Head of caudate nucleus (tissue), 42 donors: ENCODE measurements around the gene SLC22A17.

ENCODE experiments used
- DNase-seq, 42 donors: peaks; one replicate each; pipeline versions ENCODE4 v3.0.0 to v3.0.0-alpha.2; 2020 to 2021; ENCODE audit warnings: mixed read lengths in 7 of 42
- intact Hi-C: fragments of 100-400 bp; cut with DNase I; formaldehyde crosslinking; loops from one replicate; pipeline ENCODE4 v1.15.0; 2022

The SLC22A17 gene

GRCh38 chr14:23382731-23383440 is 30.2 kb upstream of the SLC22A17 start:
- DNase-seq: no peak
- intact Hi-C loops: no loop called here

- intact Hi-C loops: no loop called here
- DNase-seq: no peak
Measured at GRCh38 chr14:23382276-23382675, 29.6 kb upstream of the SLC22A17 start.

GRCh38 chr14:23381871-23382270 is 29.2 kb upstream of the SLC22A17 start:
- intact Hi-C loops: loop anchor here (2.0 kb wide), 1 partner anchor 53 kb away; no protein-coding TSS in a partner anchor
- no peak for DNase-seq

GRCh38 chr14:23380976-23381375 is 28.3 kb upstream of the SLC22A17 start:
- DNase-seq: no peak
- intact Hi-C loops: loop anchor here (2.0 kb wide), 1 partner anchor 52 kb away; no protein-coding TSS in a partner anchor

GRCh38 chr14:23380197-23380914 is 27.7 kb upstream of the SLC22A17 start:
- peak in 23 of 42 donors; percentile 10 to 75 (median 45) for DNase-seq
- intact Hi-C loops: loop anchor here (2.0 kb wide), 1 partner anchor 52 kb away; no protein-coding TSS in a partner anchor

GRCh38 chr14:23379366-23380196 is 26.9 kb upstream of the SLC22A17 start:
- DNase-seq: peak in 35 of 42 donors; percentile 8 to 85 (median 60)
- intact Hi-C loops: loop anchor here (2.0 kb wide), 1 partner anchor 51 kb away; no protein-coding TSS in a partner anchor

- intact Hi-C loops: no loop called here
- peak in 8 of 42 donors; percentile 9 to 49 (median 32) for DNase-seq
Measured at GRCh38 chr14:23378612-23379220, 26.0 kb upstream of the SLC22A17 start.

- intact Hi-C loops: no loop called here
- DNase-seq: peak in 2 of 42 donors; percentile 24 to 48
Measured at GRCh38 chr14:23377573-23378563, 25.2 kb upstream of the SLC22A17 start.

GRCh38 chr14:23377198-23377550 is 24.5 kb upstream of the SLC22A17 start:
- intact Hi-C loops: no loop called here
- peak in 2 of 42 donors; percentile 25 to 47 for DNase-seq

GRCh38 chr14:23376482-23377197 is 24.0 kb upstream of the SLC22A17 start, which contains the start of gene CMTM5:
CMTM5 (plus strand) TSS chr14:23377046; CDS start chr14:23377252, 206 bp downstream.
- peak; percentile 89 to 99 (median 96) for DNase-seq

GRCh38 chr14:23375527-23376251 is 23.0 kb upstream of the SLC22A17 start:
- peak in 2 of 42 donors; percentile 31 to 50 for DNase-seq
- intact Hi-C loops: no loop called here

More at GRCh38 chr14:23376482-23377197, 24.0 kb upstream of the SLC22A17 start, which contains the start of gene CMTM5:
- intact Hi-C loops: no loop called here

GRCh38 chr14:23373041-23373440 is 20.4 kb upstream of the SLC22A17 start:
- intact Hi-C loops: no loop called here
- no peak for DNase-seq

GRCh38 chr14:23372509-23372908 is 19.8 kb upstream of the SLC22A17 start, which contains the start of gene IL25:
IL25 (plus strand) TSS chr14:23372809.
- DNase-seq: no peak
- intact Hi-C loops: no loop called here

- DNase-seq: no peak
- intact Hi-C loops: no loop called here
Measured at GRCh38 chr14:23371865-23372264, 19.2 kb upstream of the SLC22A17 start.

GRCh38 chr14:23370221-23370620 is 17.5 kb upstream of the SLC22A17 start:
- no peak for DNase-seq

GRCh38 chr14:23366426-23366921 is 13.8 kb upstream of the SLC22A17 start:
- intact Hi-C loops: no loop called here
- peak; percentile 57 to 92 (median 79) for DNase-seq

More at GRCh38 chr14:23370221-23370620, 17.5 kb upstream of the SLC22A17 start:
- intact Hi-C loops: no loop called here
